Measurements from ENCODE around the gene CCDC148. TPM values are rescaled to one million over a fixed set of nuclear protein-coding genes. Genes with fewer than 3 reads are reported as not detected.

Gene CCDC148
- total RNA-seq, 4 donors from 2014 or later = 0.19 to 0.31 TPM; not detected in 2

DNA sequence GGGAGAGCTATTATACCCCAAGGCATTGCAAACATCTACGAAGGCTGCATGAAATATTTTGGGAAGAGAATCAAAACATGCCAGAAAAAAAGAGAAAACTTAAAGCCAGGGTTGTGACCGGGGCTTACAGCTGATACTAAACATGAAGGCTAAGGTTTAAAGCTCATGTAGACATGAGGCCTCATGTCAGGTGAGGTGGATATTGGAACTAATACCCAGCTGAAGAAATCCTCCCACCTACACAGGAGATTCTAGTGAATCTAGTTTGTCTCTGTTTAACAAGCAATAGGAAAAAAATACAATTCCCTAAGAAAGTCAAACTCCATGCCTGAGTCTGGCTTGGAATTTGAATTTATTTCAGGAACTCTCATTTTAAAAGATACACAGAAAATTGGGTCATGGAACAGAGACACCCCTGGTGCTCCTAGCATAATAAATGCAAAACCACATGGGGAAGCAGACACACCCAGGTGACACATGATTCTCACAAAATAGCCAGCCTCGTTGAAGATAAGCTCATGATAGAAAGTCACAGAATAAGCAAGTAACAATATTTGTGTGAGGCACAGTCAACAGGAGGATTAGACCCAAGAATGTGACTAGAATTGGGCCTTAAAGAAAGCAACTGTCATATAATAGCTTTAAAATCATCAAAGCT, 312.7 kb downstream of the CCDC148 start:
- whole genome bisulfite sequencing, 2 donors = 57 to 60% methylated on average over 3 of the region's 3 CpGs
- H3K4me1 ChIP-seq = no peaks in the 10 kb centered on the region
- no peak overlapping the region for H3K4me3 ChIP-seq
- DNase-seq = no peak
- no peak for TF ChIP-seq POLR2A (IDR thresholded peaks at IDR 0.05)
- TF ChIP-seq, protein P1, sequence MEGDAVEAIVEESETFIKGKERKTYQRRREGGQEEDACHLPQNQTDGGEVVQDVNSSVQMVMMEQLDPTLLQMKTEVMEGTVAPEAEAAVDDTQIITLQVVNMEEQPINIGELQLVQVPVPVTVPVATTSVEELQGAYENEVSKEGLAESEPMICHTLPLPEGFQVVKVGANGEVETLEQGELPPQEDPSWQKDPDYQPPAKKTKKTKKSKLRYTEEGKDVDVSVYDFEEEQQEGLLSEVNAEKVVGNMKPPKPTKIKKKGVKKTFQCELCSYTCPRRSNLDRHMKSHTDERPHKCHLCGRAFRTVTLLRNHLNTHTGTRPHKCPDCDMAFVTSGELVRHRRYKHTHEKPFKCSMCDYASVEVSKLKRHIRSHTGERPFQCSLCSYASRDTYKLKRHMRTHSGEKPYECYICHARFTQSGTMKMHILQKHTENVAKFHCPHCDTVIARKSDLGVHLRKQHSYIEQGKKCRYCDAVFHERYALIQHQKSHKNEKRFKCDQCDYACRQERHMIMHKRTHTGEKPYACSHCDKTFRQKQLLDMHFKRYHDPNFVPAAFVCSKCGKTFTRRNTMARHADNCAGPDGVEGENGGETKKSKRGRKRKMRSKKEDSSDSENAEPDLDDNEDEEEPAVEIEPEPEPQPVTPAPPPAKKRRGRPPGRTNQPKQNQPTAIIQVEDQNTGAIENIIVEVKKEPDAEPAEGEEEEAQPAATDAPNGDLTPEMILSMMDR (IDR thresholded peaks at IDR 0.05) = no peak
- intact Hi-C loops (cut with DNase I) = no loop called here
- no peak overlapping the region for H3K27ac ChIP-seq
- no peaks in the 10 kb centered on the region for H3K27me3 ChIP-seq
- no peaks in the 10 kb centered on the region for H3K36me3 ChIP-seq
- no peaks in the 10 kb centered on the region for H3K9me3 ChIP-seq

- H3K4me3 ChIP-seq = no peak overlapping the region
- no peaks in the 10 kb centered on the region for H3K9me3 ChIP-seq
- H3K27ac ChIP-seq = no peak overlapping the region
- H3K36me3 ChIP-seq = no peaks in the 10 kb centered on the region
- H3K27me3 ChIP-seq = no peaks in the 10 kb centered on the region
- H3K4me1 ChIP-seq = no peaks in the 10 kb centered on the region
- intact Hi-C loops (cut with DNase I) = no loop called here
- TF ChIP-seq POLR2A (IDR thresholded peaks at IDR 0.05) = no peak
- TF ChIP-seq, protein P1 (IDR thresholded peaks at IDR 0.05) = no peak
- DNase-seq = no peak
- 67 to 73% methylated on average over 5 to 6 of the region's 6 CpGs for WGBS, 2 donors
These were observed 313.8 kb downstream of the CCDC148 start for GRCh38 chr2:158142568-158143332.

DNA sequence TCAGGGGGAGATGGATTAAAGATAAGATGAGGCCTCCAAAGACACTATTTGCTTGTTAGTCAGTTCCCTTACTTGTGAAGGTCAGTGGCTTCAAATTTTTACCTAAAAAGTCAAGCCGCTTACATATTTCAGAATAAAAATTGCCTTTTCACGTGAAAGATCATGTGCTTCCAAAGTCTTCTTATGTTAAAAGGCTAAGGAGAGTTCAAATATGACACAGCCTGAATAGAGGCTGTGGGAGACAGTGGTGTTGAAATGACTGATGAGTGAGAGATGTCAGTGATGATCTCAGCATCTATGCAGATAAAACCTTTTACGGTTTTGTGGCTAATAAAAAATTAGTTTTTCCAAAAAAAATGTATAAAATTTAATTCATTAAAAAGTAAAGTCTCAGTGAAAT, 314.4 kb downstream of the CCDC148 start:
- Histone ChIP-seq H3K27ac (no peak overlapping the region), H3K4me3 (no peak overlapping the region), H3K27me3 (no peaks in the 10 kb centered on the region), H3K4me1 (no peaks in the 10 kb centered on the region), H3K36me3 (no peaks in the 10 kb centered on the region), H3K9me3 (no peaks in the 10 kb centered on the region)
- intact Hi-C loops (cut with DNase I) = no loop called here
- WGBS, 2 donors = 77 to 85% methylated on average over 3 of the region's 3 CpGs
- no peak for DNase-seq
- TF ChIP-seq POLR2A (IDR thresholded peaks at IDR 0.05) = no peak
- TF ChIP-seq, protein P1 (IDR thresholded peaks at IDR 0.05) = no peak

- Histone ChIP-seq H3K27ac (no peak overlapping the region), H3K27me3 (no peaks in the 10 kb centered on the region), H3K4me3 (no peak overlapping the region), H3K36me3 (no peaks in the 10 kb centered on the region), H3K4me1 (no peaks in the 10 kb centered on the region), H3K9me3 (no peaks in the 10 kb centered on the region)
- intact Hi-C loops (cut with DNase I) = no loop called here
- TF ChIP-seq, protein P1 (IDR thresholded peaks at IDR 0.05) = no peak
- no peak for TF ChIP-seq POLR2A (IDR thresholded peaks at IDR 0.05)
- WGBS, 2 donors = 75 to 93% methylated on average over 1 of the region's 1 CpG
- DNase-seq = no peak
These were observed 316.4 kb downstream of the CCDC148 start for GRCh38 chr2:158140201-158140600.

DNA sequence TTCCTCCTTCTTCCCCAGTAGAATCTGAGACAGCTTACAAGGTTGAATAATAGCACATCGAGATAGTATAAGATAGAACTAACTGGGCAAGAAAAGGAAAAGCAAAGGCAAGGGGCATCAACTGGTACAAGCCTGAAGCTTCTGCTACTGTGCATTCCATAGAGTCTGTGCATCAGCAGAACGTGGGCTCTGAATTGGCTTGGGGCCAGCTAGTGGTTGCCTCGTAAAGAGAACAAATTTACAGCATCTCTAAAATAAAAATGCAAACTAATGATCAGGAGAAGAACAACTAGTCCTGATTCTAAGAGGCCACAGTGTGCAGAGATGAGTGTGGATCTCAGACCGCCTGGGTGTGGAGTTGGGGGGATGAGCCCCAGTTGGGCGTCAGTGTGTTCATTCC, 318.3 kb downstream of the CCDC148 start:
- no peak for DNase-seq
- 48 to 49% methylated on average over 5 of the region's 5 CpGs for WGBS, 2 donors

More for the DNA sequence above, 318.3 kb downstream of the CCDC148 start:
- H3K4me3 ChIP-seq = no peak overlapping the region
- intact Hi-C loops (cut with DNase I) = no loop called here
- no peaks in the 10 kb centered on the region for H3K27me3 ChIP-seq
- H3K9me3 ChIP-seq = no peaks in the 10 kb centered on the region
- H3K27ac ChIP-seq = no peak overlapping the region
- no peaks in the 10 kb centered on the region for H3K36me3 ChIP-seq
- TF ChIP-seq, protein P1 (IDR thresholded peaks at IDR 0.05) = no peak
- H3K4me1 ChIP-seq = no peaks in the 10 kb centered on the region

Measured in esophagus squamous epithelium (tissue), 5 donors.